ENCODE measurements around the gene SLC16A10. TPM values are rescaled to one million over a fixed set of nuclear protein-coding genes. Genes with fewer than 3 reads are reported as not detected.

Gene SLC16A10
- total and polyA plus RNA-seq, 2 experiments from 2014 or later = 12.1 to 30.9 TPM

DNA sequence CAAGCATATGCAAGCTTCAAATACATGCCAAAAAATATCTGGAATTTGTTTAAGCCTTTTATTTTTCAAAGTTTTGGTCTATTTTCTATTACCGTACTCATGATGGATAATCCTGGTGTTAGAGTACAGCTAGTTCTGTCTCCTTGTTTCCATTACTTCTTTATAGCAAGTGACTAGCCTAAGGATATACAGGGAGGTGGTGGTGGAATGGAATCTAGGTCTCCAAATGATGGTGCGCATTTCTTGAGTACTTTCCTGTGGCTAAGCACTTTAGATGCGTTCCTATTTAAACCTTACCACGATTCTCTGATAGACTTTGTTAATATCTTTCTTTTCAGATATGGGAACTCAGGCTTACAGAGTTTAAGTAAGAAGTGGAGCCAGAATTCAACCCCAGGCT, 3.5 kb downstream of the SLC16A10 start (continued):
- TF ChIP-seq, protein P1, sequence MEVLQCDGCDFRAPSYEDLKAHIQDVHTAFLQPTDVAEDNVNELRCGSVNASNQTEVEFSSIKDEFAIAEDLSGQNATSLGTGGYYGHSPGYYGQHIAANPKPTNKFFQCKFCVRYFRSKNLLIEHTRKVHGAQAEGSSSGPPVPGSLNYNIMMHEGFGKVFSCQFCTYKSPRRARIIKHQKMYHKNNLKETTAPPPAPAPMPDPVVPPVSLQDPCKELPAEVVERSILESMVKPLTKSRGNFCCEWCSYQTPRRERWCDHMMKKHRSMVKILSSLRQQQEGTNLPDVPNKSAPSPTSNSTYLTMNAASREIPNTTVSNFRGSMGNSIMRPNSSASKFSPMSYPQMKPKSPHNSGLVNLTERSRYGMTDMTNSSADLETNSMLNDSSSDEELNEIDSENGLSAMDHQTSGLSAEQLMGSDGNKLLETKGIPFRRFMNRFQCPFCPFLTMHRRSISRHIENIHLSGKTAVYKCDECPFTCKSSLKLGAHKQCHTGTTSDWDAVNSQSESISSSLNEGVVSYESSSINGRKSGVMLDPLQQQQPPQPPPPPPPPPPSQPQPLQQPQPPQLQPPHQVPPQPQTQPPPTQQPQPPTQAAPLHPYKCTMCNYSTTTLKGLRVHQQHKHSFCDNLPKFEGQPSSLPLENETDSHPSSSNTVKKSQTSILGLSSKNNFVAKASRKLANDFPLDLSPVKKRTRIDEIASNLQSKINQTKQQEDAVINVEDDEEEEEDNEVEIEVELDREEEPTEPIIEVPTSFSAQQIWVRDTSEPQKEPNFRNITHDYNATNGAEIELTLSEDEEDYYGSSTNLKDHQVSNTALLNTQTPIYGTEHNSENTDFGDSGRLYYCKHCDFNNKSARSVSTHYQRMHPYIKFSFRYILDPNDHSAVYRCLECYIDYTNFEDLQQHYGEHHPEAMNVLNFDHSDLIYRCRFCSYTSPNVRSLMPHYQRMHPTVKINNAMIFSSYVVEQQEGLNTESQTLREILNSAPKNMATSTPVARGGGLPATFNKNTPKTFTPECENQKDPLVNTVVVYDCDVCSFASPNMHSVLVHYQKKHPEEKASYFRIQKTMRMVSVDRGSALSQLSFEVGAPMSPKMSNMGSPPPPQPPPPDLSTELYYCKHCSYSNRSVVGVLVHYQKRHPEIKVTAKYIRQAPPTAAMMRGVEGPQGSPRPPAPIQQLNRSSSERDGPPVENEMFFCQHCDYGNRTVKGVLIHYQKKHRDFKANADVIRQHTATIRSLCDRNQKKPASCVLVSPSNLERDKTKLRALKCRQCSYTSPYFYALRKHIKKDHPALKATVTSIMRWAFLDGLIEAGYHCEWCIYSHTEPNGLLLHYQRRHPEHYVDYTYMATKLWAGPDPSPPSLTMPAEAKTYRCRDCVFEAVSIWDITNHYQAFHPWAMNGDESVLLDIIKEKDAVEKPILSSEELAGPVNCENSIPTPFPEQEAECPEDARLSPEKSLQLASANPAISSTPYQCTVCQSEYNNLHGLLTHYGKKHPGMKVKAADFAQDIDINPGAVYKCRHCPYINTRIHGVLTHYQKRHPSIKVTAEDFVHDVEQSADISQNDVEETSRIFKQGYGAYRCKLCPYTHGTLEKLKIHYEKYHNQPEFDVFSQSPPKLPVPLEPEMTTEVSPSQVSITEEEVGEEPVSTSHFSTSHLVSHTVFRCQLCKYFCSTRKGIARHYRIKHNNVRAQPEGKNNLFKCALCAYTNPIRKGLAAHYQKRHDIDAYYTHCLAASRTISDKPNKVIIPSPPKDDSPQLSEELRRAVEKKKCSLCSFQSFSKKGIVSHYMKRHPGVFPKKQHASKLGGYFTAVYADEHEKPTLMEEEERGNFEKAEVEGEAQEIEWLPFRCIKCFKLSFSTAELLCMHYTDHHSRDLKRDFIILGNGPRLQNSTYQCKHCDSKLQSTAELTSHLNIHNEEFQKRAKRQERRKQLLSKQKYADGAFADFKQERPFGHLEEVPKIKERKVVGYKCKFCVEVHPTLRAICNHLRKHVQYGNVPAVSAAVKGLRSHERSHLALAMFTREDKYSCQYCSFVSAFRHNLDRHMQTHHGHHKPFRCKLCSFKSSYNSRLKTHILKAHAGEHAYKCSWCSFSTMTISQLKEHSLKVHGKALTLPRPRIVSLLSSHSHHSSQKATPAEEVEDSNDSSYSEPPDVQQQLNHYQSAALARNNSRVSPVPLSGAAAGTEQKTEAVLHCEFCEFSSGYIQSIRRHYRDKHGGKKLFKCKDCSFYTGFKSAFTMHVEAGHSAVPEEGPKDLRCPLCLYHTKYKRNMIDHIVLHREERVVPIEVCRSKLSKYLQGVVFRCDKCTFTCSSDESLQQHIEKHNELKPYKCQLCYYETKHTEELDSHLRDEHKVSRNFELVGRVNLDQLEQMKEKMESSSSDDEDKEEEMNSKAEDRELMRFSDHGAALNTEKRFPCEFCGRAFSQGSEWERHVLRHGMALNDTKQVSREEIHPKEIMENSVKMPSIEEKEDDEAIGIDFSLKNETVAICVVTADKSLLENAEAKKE (CRISPR knock-in tag; IDR thresholded peaks at IDR 0.05) = no peak
- TF ChIP-seq ZNF331 (CRISPR knock-in tag; IDR thresholded peaks at IDR 0.05; ENCODE audit: low read depth) (no peak), CREB1 (CRISPR knock-in tag; IDR thresholded peaks at IDR 0.05; ENCODE audit: low read depth) (no peak), STAT1 (IDR thresholded peaks at IDR 0.05; ENCODE audit: unreplicated experiment) (no peak), NANOG (IDR thresholded peaks at IDR 0.05; ENCODE audit: borderline replicate concordance) (no peak), EZH2 (IDR thresholded peaks at IDR 0.05; ENCODE audit: low read depth, unreplicated experiment) (no peak), ZNF114 (CRISPR knock-in tag; IDR thresholded peaks at IDR 0.05) (no peak), JUNB (IDR thresholded peaks at IDR 0.05; ENCODE audit: unreplicated experiment) (no peak)
- TF ChIP-seq, protein P2, sequence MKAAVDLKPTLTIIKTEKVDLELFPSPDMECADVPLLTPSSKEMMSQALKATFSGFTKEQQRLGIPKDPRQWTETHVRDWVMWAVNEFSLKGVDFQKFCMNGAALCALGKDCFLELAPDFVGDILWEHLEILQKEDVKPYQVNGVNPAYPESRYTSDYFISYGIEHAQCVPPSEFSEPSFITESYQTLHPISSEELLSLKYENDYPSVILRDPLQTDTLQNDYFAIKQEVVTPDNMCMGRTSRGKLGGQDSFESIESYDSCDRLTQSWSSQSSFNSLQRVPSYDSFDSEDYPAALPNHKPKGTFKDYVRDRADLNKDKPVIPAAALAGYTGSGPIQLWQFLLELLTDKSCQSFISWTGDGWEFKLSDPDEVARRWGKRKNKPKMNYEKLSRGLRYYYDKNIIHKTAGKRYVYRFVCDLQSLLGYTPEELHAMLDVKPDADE (IDR thresholded peaks at IDR 0.05) = no peak
- TF ChIP-seq, protein P3, sequence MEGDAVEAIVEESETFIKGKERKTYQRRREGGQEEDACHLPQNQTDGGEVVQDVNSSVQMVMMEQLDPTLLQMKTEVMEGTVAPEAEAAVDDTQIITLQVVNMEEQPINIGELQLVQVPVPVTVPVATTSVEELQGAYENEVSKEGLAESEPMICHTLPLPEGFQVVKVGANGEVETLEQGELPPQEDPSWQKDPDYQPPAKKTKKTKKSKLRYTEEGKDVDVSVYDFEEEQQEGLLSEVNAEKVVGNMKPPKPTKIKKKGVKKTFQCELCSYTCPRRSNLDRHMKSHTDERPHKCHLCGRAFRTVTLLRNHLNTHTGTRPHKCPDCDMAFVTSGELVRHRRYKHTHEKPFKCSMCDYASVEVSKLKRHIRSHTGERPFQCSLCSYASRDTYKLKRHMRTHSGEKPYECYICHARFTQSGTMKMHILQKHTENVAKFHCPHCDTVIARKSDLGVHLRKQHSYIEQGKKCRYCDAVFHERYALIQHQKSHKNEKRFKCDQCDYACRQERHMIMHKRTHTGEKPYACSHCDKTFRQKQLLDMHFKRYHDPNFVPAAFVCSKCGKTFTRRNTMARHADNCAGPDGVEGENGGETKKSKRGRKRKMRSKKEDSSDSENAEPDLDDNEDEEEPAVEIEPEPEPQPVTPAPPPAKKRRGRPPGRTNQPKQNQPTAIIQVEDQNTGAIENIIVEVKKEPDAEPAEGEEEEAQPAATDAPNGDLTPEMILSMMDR (conservative IDR thresholded peaks at IDR 0.05; ENCODE audit: low read depth in 2 of 2) = no peak

Measured in GM23338 (cell line).